ENCODE measurements around the gene NINJ2.
A peak's percentile ranks its signal among the peaks of the same experiment; 100 is the strongest.

Gene NINJ2

GRCh38 chr12:674272-674781, 11.1 kb upstream of the NINJ2 start:
- H3K27ac ChIP-seq (ENCODE audit: low read depth, low read length): no peak overlapping the region
- no peaks in the 10 kb centered on the region for H3K27me3 ChIP-seq (ENCODE audit: control insufficient read depth in 1 of 2, insufficient read depth in 2 of 2, low read length in 2 of 2)
- H3K4me1 ChIP-seq (ENCODE audit: control insufficient read depth in 1 of 2, insufficient read depth in 2 of 2, low read length in 2 of 2): no peaks in the 10 kb centered on the region
- H3K4me3 ChIP-seq (ENCODE audit: low read depth in 1 of 2, low read length in 2 of 2): no peak overlapping the region
- H3K9me3 ChIP-seq (ENCODE audit: control insufficient read depth in 1 of 2, low read length in 2 of 2): no peaks in the 10 kb centered on the region
- H3K9ac ChIP-seq (ENCODE audit: low read depth in 1 of 2, low read length in 2 of 2): no peak overlapping the region
- H3K36me3 ChIP-seq (ENCODE audit: control insufficient read depth in 1 of 2, insufficient read depth in 2 of 2, low read length in 2 of 2): no peaks in the 10 kb centered on the region

GRCh38 chr12:673849-674248, 10.6 kb upstream of the NINJ2 start:
- Histone ChIP-seq H3K27ac (ENCODE audit: low read depth, low read length) (no peak overlapping the region), H3K9me3 (ENCODE audit: control insufficient read depth in 1 of 2, low read length in 2 of 2) (no peaks in the 10 kb centered on the region), H3K9ac (ENCODE audit: low read depth in 1 of 2, low read length in 2 of 2) (no peak overlapping the region), H3K27me3 (ENCODE audit: control insufficient read depth in 1 of 2, insufficient read depth in 2 of 2, low read length in 2 of 2) (no peaks in the 10 kb centered on the region), H3K36me3 (ENCODE audit: control insufficient read depth in 1 of 2, insufficient read depth in 2 of 2, low read length in 2 of 2) (no peaks in the 10 kb centered on the region), H3K4me3 (ENCODE audit: low read depth in 1 of 2, low read length in 2 of 2) (no peak overlapping the region), H3K4me1 (ENCODE audit: control insufficient read depth in 1 of 2, insufficient read depth in 2 of 2, low read length in 2 of 2) (no peaks in the 10 kb centered on the region)

GRCh38 chr12:669576-669945, 6.3 kb upstream of the NINJ2 start:
- Histone ChIP-seq H3K27me3 (ENCODE audit: control insufficient read depth in 1 of 2, insufficient read depth in 2 of 2, low read length in 2 of 2) (no peaks in the 10 kb centered on the region), H3K36me3 (ENCODE audit: control insufficient read depth in 1 of 2, insufficient read depth in 2 of 2, low read length in 2 of 2) (no peaks in the 10 kb centered on the region), H3K9ac (ENCODE audit: low read depth in 1 of 2, low read length in 2 of 2) (no peak overlapping the region), H3K27ac (ENCODE audit: low read depth, low read length) (no peak overlapping the region), H3K9me3 (ENCODE audit: control insufficient read depth in 1 of 2, low read length in 2 of 2) (no peaks in the 10 kb centered on the region), H3K4me3 (ENCODE audit: low read depth in 1 of 2, low read length in 2 of 2) (no peak overlapping the region), H3K4me1 (ENCODE audit: control insufficient read depth in 1 of 2, insufficient read depth in 2 of 2, low read length in 2 of 2) (no peaks in the 10 kb centered on the region)

- Histone ChIP-seq H3K9ac (ENCODE audit: low read depth in 1 of 2, low read length in 2 of 2) (no peak overlapping the region), H3K4me1 (ENCODE audit: control insufficient read depth in 1 of 2, insufficient read depth in 2 of 2, low read length in 2 of 2) (peaks cover 0 to 6% of the 10 kb centered on the region in 2 donors), H3K27me3 (ENCODE audit: control insufficient read depth in 1 of 2, insufficient read depth in 2 of 2, low read length in 2 of 2) (peaks cover 0 to 4% of the 10 kb centered on the region in 2 donors), H3K36me3 (ENCODE audit: control insufficient read depth in 1 of 2, insufficient read depth in 2 of 2, low read length in 2 of 2) (no peaks in the 10 kb centered on the region), H3K9me3 (ENCODE audit: control insufficient read depth in 1 of 2, low read length in 2 of 2) (no peaks in the 10 kb centered on the region), H3K4me3 (ENCODE audit: low read depth in 1 of 2, low read length in 2 of 2) (no peak overlapping the region), H3K27ac (ENCODE audit: low read depth, low read length) (no peak overlapping the region)
Observed at GRCh38 chr12:668090-668481, 4.8 kb upstream of the NINJ2 start.

- no peaks in the 10 kb centered on the region for H3K36me3 ChIP-seq (ENCODE audit: control insufficient read depth in 1 of 2, insufficient read depth in 2 of 2, low read length in 2 of 2)
- no peak overlapping the region for H3K27ac ChIP-seq (ENCODE audit: low read depth, low read length)
- no peaks in the 10 kb centered on the region for H3K9me3 ChIP-seq (ENCODE audit: control insufficient read depth in 1 of 2, low read length in 2 of 2)
- H3K4me1 ChIP-seq (ENCODE audit: control insufficient read depth in 1 of 2, insufficient read depth in 2 of 2, low read length in 2 of 2): peaks cover 5 to 7% of the 10 kb centered on the region in 2 donors
- no peak overlapping the region for H3K9ac ChIP-seq (ENCODE audit: low read depth in 1 of 2, low read length in 2 of 2)
- peaks cover 0 to 4% of the 10 kb centered on the region in 2 donors for H3K27me3 ChIP-seq (ENCODE audit: control insufficient read depth in 1 of 2, insufficient read depth in 2 of 2, low read length in 2 of 2)
- no peak overlapping the region for H3K4me3 ChIP-seq (ENCODE audit: low read depth in 1 of 2, low read length in 2 of 2)
Observed at GRCh38 chr12:666766-667308, 3.6 kb upstream of the NINJ2 start.

GRCh38 chr12:666066-666465, 2.8 kb upstream of the NINJ2 start:
- H3K9ac ChIP-seq (ENCODE audit: low read depth in 1 of 2, low read length in 2 of 2): no peak overlapping the region
- no peaks in the 10 kb centered on the region for H3K36me3 ChIP-seq (ENCODE audit: control insufficient read depth in 1 of 2, insufficient read depth in 2 of 2, low read length in 2 of 2)
- no peaks in the 10 kb centered on the region for H3K9me3 ChIP-seq (ENCODE audit: control insufficient read depth in 1 of 2, low read length in 2 of 2)
- no peak overlapping the region for H3K27ac ChIP-seq (ENCODE audit: low read depth, low read length)
- H3K4me3 ChIP-seq (ENCODE audit: low read depth in 1 of 2, low read length in 2 of 2): no peak overlapping the region
- H3K4me1 ChIP-seq (ENCODE audit: control insufficient read depth in 1 of 2, insufficient read depth in 2 of 2, low read length in 2 of 2): peaks cover 5 to 7% of the 10 kb centered on the region in 2 donors
- H3K27me3 ChIP-seq (ENCODE audit: control insufficient read depth in 1 of 2, insufficient read depth in 2 of 2, low read length in 2 of 2): peaks cover 0 to 4% of the 10 kb centered on the region in 2 donors

GRCh38 chr12:664779-665092, 1.5 kb upstream of the NINJ2 start:
- H3K9ac ChIP-seq (ENCODE audit: low read depth in 1 of 2, low read length in 2 of 2): no peak overlapping the region

GRCh38 chr12:664075-664778, 982 bp upstream of the NINJ2 start:
- no peaks in the 10 kb centered on the region for H3K9me3 ChIP-seq (ENCODE audit: control insufficient read depth in 1 of 2, low read length in 2 of 2)
- no peak overlapping the region for H3K4me3 ChIP-seq (ENCODE audit: low read depth in 1 of 2, low read length in 2 of 2)
- peaks cover 0 to 4% of the 10 kb centered on the region in 2 donors for H3K27me3 ChIP-seq (ENCODE audit: control insufficient read depth in 1 of 2, insufficient read depth in 2 of 2, low read length in 2 of 2)
- H3K36me3 ChIP-seq (ENCODE audit: control insufficient read depth in 1 of 2, insufficient read depth in 2 of 2, low read length in 2 of 2): no peaks in the 10 kb centered on the region
- H3K4me1 ChIP-seq (ENCODE audit: control insufficient read depth in 1 of 2, insufficient read depth in 2 of 2, low read length in 2 of 2): peaks cover 5 to 7% of the 10 kb centered on the region in 2 donors
- H3K9ac ChIP-seq (ENCODE audit: low read depth in 1 of 2, low read length in 2 of 2): no peak overlapping the region
- H3K27ac ChIP-seq (ENCODE audit: low read depth, low read length): no peak overlapping the region

More at GRCh38 chr12:664779-665092, 1.5 kb upstream of the NINJ2 start:
- Histone ChIP-seq H3K36me3 (ENCODE audit: control insufficient read depth in 1 of 2, insufficient read depth in 2 of 2, low read length in 2 of 2) (no peaks in the 10 kb centered on the region), H3K27me3 (ENCODE audit: control insufficient read depth in 1 of 2, insufficient read depth in 2 of 2, low read length in 2 of 2) (peaks cover 0 to 4% of the 10 kb centered on the region in 2 donors), H3K4me3 (ENCODE audit: low read depth in 1 of 2, low read length in 2 of 2) (no peak overlapping the region), H3K27ac (ENCODE audit: low read depth, low read length) (no peak overlapping the region), H3K4me1 (ENCODE audit: control insufficient read depth in 1 of 2, insufficient read depth in 2 of 2, low read length in 2 of 2) (peaks cover 5 to 7% of the 10 kb centered on the region in 2 donors), H3K9me3 (ENCODE audit: control insufficient read depth in 1 of 2, low read length in 2 of 2) (no peaks in the 10 kb centered on the region)

GRCh38 chr12:662566-663292, 516 bp downstream of the NINJ2 start:
- H3K9ac ChIP-seq (ENCODE audit: low read depth in 1 of 2, low read length in 2 of 2): peak overlapping the region in 1 of 2 donors; percentile 2
- H3K27ac ChIP-seq (ENCODE audit: low read depth, low read length): no peak overlapping the region
- H3K27me3 ChIP-seq (ENCODE audit: control insufficient read depth in 1 of 2, insufficient read depth in 2 of 2, low read length in 2 of 2): peaks cover 0 to 4% of the 10 kb centered on the region in 2 donors
- peaks cover 5 to 7% of the 10 kb centered on the region in 2 donors for H3K4me1 ChIP-seq (ENCODE audit: control insufficient read depth in 1 of 2, insufficient read depth in 2 of 2, low read length in 2 of 2)
- H3K9me3 ChIP-seq (ENCODE audit: control insufficient read depth in 1 of 2, low read length in 2 of 2): no peaks in the 10 kb centered on the region
- peak overlapping the region in 1 of 2 donors; percentile 42 for H3K4me3 ChIP-seq (ENCODE audit: low read depth in 1 of 2, low read length in 2 of 2)
- H3K36me3 ChIP-seq (ENCODE audit: control insufficient read depth in 1 of 2, insufficient read depth in 2 of 2, low read length in 2 of 2): no peaks in the 10 kb centered on the region
